H1 (cell line): Measurements from ENCODE around the gene CCDC60. TPM values are rescaled to one million over a fixed set of nuclear protein-coding genes. Genes with fewer than 3 reads are reported as not detected.

Experiments used
- CTCF ChIA-PET: fragments of 300-600 bp; sonication (Branson Sonifier 250); formaldehyde crosslinking; loops from one replicate; lab custom pipeline; 2021; ENCODE audit not compliant: partially characterized antibody; lab: Charles Lee
- POLR2A ChIA-PET: fragments of 300-600 bp; sonication (Branson Sonifier 250); formaldehyde crosslinking; loops from one replicate; lab custom pipeline; 2021; ENCODE audit warnings: inconsistent platforms; ENCODE audit not compliant: partially characterized antibody; lab: Charles Lee
- DNase-seq, 2 experiments: peaks; one replicate each; pipeline versions ENCODE4 v3.0.0 to v3.0.0-alpha.2; 2010 to 2022; ENCODE audit warnings: low spot score in 2 of 2, low read depth in 1 of 2, mixed read lengths in 1 of 2
- FAIRE-seq: peaks from 2 replicates; lab custom pipeline; 2011; peaks lifted over from hg19 to GRCh38; lab: Jason Lieb, UNC
- H2AFZ ChIP-seq: 2 replicates; pipeline ENCODE4 v1.8.1; 2012; ENCODE audit warnings: low read length, inconsistent platforms
- H2AK5ac ChIP-seq: 2 replicates; pipeline ENCODE4 v1.6.1; 2013; ENCODE audit warnings: low read depth, low read length
- H2BK120ac ChIP-seq: replicated peaks from 2 replicates; pipeline ENCODE3; 2013; ENCODE audit warnings: low read depth, low read length, inconsistent platforms
- H2BK12ac ChIP-seq: 2 replicates; pipeline ENCODE4 v1.6.1; 2013; ENCODE audit warnings: low read depth, low read length
- H2BK15ac ChIP-seq: 2 replicates; pipeline ENCODE4 v1.6.1; 2013; ENCODE audit warnings: low read length
- H2BK20ac ChIP-seq: 2 replicates; pipeline ENCODE4 v1.6.1; 2013; ENCODE audit warnings: low read length
- H2BK5ac ChIP-seq: 2 replicates; pipeline ENCODE4 v1.6.1; 2013; ENCODE audit warnings: low read depth, low read length
- H3K14ac ChIP-seq: 2 replicates; pipeline ENCODE4 v1.6.1; 2013; ENCODE audit warnings: inconsistent platforms; ENCODE audit not compliant: insufficient read length
- H3K18ac ChIP-seq: 2 replicates; pipeline ENCODE4 v1.6.1; 2013; ENCODE audit warnings: low read length; ENCODE audit errors: extremely low read depth
- H3K23ac ChIP-seq: 2 replicates; pipeline ENCODE4 v1.6.1; 2013; ENCODE audit warnings: inconsistent platforms; ENCODE audit not compliant: insufficient read length
- H3K23me2 ChIP-seq: 2 replicates; pipeline ENCODE4 v1.6.1; 2013; ENCODE audit warnings: low read depth, low read length
- H3K27ac ChIP-seq: 2 replicates; pipeline ENCODE4 v1.6.1; 2011; ENCODE audit warnings: low read depth, low read length, inconsistent platforms
- H3K27me3 ChIP-seq, 4 experiments: replicated peaks in 1 of 4; 1 replicate in 1 of 4; 2 replicates in 3 of 4; pipeline versions ENCODE4 v1.6.1 to v1.8.1; 2011 to 2013; ENCODE audit warnings: low read length in 3 of 4, mild to moderate bottlenecking in 3 of 4, inconsistent platforms in 2 of 4, mixed read lengths in 2 of 4, moderate library complexity in 1 of 4; ENCODE audit not compliant: control insufficient read depth in 3 of 4, insufficient read depth in 3 of 4; ENCODE audit errors: extremely low read depth in 1 of 4
- H3K36me3 ChIP-seq, 4 experiments: 2 replicates each; pipeline versions ENCODE4 v1.6.1 to v1.8.1; 2011 to 2013; ENCODE audit warnings: mild to moderate bottlenecking in 4 of 4, low read length in 3 of 4, moderate library complexity in 2 of 4, control low read depth in 1 of 4, inconsistent platforms in 1 of 4; ENCODE audit not compliant: insufficient read depth in 4 of 4, control insufficient read depth in 2 of 4
- H3K4ac ChIP-seq: replicated peaks from 2 replicates; pipeline ENCODE3; 2013; ENCODE audit warnings: low read length, low read depth, mixed read lengths, inconsistent platforms; ENCODE audit not compliant: insufficient read length
- H3K4me1 ChIP-seq, 4 experiments: replicated peaks in 1 of 4; 1 replicate in 1 of 4; 2 replicates in 3 of 4; pipeline versions ENCODE4 v1.6.1 to v1.8.1; 2011 to 2013; ENCODE audit warnings: low read length in 3 of 4, inconsistent platforms in 2 of 4, mixed read lengths in 1 of 4; ENCODE audit not compliant: insufficient read depth in 4 of 4, control insufficient read depth in 3 of 4
- H3K4me2 ChIP-seq, 2 experiments: 2 replicates each; pipeline versions ENCODE4 v1.6.1 to v1.8.1; 2011 to 2013; ENCODE audit warnings: low read depth in 2 of 2, low read length in 2 of 2, control low read depth in 1 of 2, inconsistent platforms in 1 of 2, mild to moderate bottlenecking in 1 of 2; ENCODE audit not compliant: insufficient read depth in 1 of 2
- H3K4me3 ChIP-seq, 4 experiments: fragments of 200-600, 300-600 bp in 1 of 4; sonication (generic), shearing (Covaris generic), sonication (Bioruptor Twin) in 1 of 4; 2 replicates each; pipeline versions ENCODE4 v1.5.1 to v1.8.1; 2011 to 2016; ENCODE audit warnings: low read length in 4 of 4, low read depth in 3 of 4, control low read depth in 2 of 4, inconsistent platforms in 2 of 4, mild to moderate bottlenecking in 2 of 4, mixed read lengths in 1 of 4, moderate library complexity in 1 of 4; ENCODE audit not compliant: insufficient read depth in 2 of 4; ENCODE audit errors: extremely low read depth in 1 of 4
- H3K56ac ChIP-seq: replicated peaks from 2 replicates; pipeline ENCODE3; 2013; ENCODE audit warnings: low read depth, mild to moderate bottlenecking, mixed read lengths, low read length, inconsistent platforms; ENCODE audit not compliant: insufficient read length
- H3K79me1 ChIP-seq: 2 replicates; pipeline ENCODE4 v1.6.1; 2013; ENCODE audit warnings: low read depth, low read length, control low read depth
- H3K79me2 ChIP-seq, 2 experiments: 2 replicates each; pipeline versions ENCODE4 v1.6.1 to v1.8.1; 2012 to 2013; ENCODE audit warnings: low read length in 2 of 2, mild to moderate bottlenecking in 2 of 2, inconsistent platforms in 1 of 2; ENCODE audit not compliant: insufficient read depth in 2 of 2, control insufficient read depth in 1 of 2
- H3K9ac ChIP-seq, 4 experiments: replicated peaks in 1 of 4; 1 replicate in 1 of 4; 2 replicates in 3 of 4; pipeline versions ENCODE4 v1.6.1 to v1.8.1; 2011 to 2013; ENCODE audit warnings: low read depth in 3 of 4, low read length in 3 of 4, control low read depth in 2 of 4, mild to moderate bottlenecking in 2 of 4, moderate library complexity in 2 of 4, inconsistent platforms in 1 of 4; ENCODE audit errors: extremely low read depth in 1 of 4
- H3K9me3 ChIP-seq, 2 experiments: 2 replicates each; pipeline versions ENCODE4 v1.6.1 to v1.8.1; 2012 to 2013; ENCODE audit warnings: mild to moderate bottlenecking in 2 of 2, moderate library complexity in 2 of 2, control low read depth in 1 of 2, inconsistent platforms in 1 of 2, low read depth in 1 of 2, low read length in 1 of 2, mixed read lengths in 1 of 2; ENCODE audit not compliant: insufficient read depth in 2 of 2
- H4K20me1 ChIP-seq, 2 experiments: replicated peaks in 1 of 2; 2 replicates each; pipeline versions ENCODE3 to v1.8.1; 2011 to 2013; ENCODE audit warnings: inconsistent platforms in 2 of 2, low read length in 2 of 2, mild to moderate bottlenecking in 1 of 2; ENCODE audit not compliant: insufficient read depth in 2 of 2, control insufficient read depth in 1 of 2
- H4K5ac ChIP-seq: 2 replicates; pipeline ENCODE4 v1.6.1; 2013; ENCODE audit warnings: low read length, low read depth, mixed read lengths, inconsistent platforms; ENCODE audit not compliant: insufficient read length
- H4K8ac ChIP-seq: 2 replicates; pipeline ENCODE4 v1.8.0; 2013; ENCODE audit warnings: mild to moderate bottlenecking, moderate library complexity, low read length, inconsistent platforms; ENCODE audit not compliant: insufficient read depth; ENCODE audit errors: extremely low read depth
- H4K91ac ChIP-seq: replicated peaks from 2 replicates; pipeline ENCODE3; 2013; ENCODE audit warnings: low read length, mixed read lengths, inconsistent platforms; ENCODE audit not compliant: insufficient read length
- CREB1 ChIP-seq: IDR thresholded peaks from 2 replicates; pipeline ENCODE4 v1.6.1; 2012; ENCODE audit warnings: inconsistent platforms
- EP300 ChIP-seq, 2 experiments: IDR thresholded peaks; 1 replicate in 1 of 2; 2 replicates in 1 of 2; pipeline ENCODE4 v1.6.1; 2011 to 2012; ENCODE audit warnings: low read depth in 2 of 2, low read length in 2 of 2, mild to moderate bottlenecking in 2 of 2, borderline replicate concordance in 1 of 2, inconsistent platforms in 1 of 2, moderate library complexity in 1 of 2
- FOSL1 ChIP-seq: IDR thresholded peaks from 2 replicates; pipeline ENCODE4 v1.6.1; 2011; ENCODE audit warnings: mild to moderate bottlenecking, low read depth, low read length, moderate library complexity; ENCODE audit not compliant: insufficient read depth
- GABPA ChIP-seq: IDR thresholded peaks from 2 replicates; pipeline ENCODE4 v1.6.1; 2011; ENCODE audit warnings: mild to moderate bottlenecking, low read length, moderate library complexity, borderline replicate concordance; ENCODE audit not compliant: insufficient read depth
- MAX ChIP-seq: IDR thresholded peaks from 2 replicates; pipeline ENCODE4 v1.6.1; 2012; ENCODE audit warnings: inconsistent platforms
- RBBP5 ChIP-seq: IDR thresholded peaks from 2 replicates; pipeline ENCODE4 v1.7.1; 2012; ENCODE audit warnings: low read depth, mild to moderate bottlenecking, inconsistent platforms, low read length, moderate library complexity, borderline replicate concordance
- SP1 ChIP-seq: IDR thresholded peaks from 2 replicates; pipeline ENCODE4 v1.6.1; 2011; ENCODE audit warnings: low read depth, low read length
- TEAD4 ChIP-seq: IDR thresholded peaks from 2 replicates; pipeline ENCODE4 v1.6.1; 2012; ENCODE audit warnings: low read depth, low read length, inconsistent platforms, mixed read lengths
- USF2 ChIP-seq: IDR thresholded peaks from 2 replicates; pipeline ENCODE4 v1.6.1; 2011; ENCODE audit warnings: low read length, improper control_type of control experiment
- WGBS, 2 experiments: shearing (Covaris generic) in 1 of 2; methylation state at CpG; one replicate each; pipeline versions ENCODE4 v1.1.6 to v1.1.7; 2013 to 2015; ENCODE audit warnings: low lambda C conversion rate in 2 of 2, mixed read lengths in 2 of 2, inconsistent platforms in 1 of 2, low coverage in 1 of 2, missing lambda C conversion rate in 1 of 2; ENCODE audit not compliant: insufficient replicate concordance in 2 of 2, insufficient coverage in 1 of 2, insufficient read length in 1 of 2; ENCODE audit errors: extremely low coverage in 1 of 2, missing lambda C conversion rate in 1 of 2; 5-methylcytosine and 5-hydroxymethylcytosine counted together
- polyA plus RNA-seq, 7 experiments: library from polyadenylated mRNA; depleted of rRNA in 3 of 7; stranded (reverse) in 5 of 7; unstranded in 2 of 7; fragments of >200 nt in 5 of 7; fragments of 200-250 nt in 2 of 7; gene quantifications; 1 replicate in 5 of 7; 2 replicates in 1 of 7; 4 replicates in 1 of 7; pipeline versions ENCODE4 v1.2.1 to v1.2.3, GENCODE V29; 2011 to 2013; ENCODE audit warnings: missing spikeins in 2 of 7, mixed read lengths in 2 of 7
- total RNA-seq: library from RNA; stranded (reverse); fragmentation: NEBNext Ultra II Directional; extraction: Animal tissue kit (Norgen Biotek cat#: 25700); gene quantifications from 2 replicates; pipeline ENCODE4 v1.2.1, GENCODE V29; 2021

The CCDC60 gene
- total and polyA plus RNA-seq, 2 of the 8 experiments (the other 6 are each of a cell fraction or from before 2014, with no cell fraction given): 0.05 TPM; not detected in 1

DNA sequence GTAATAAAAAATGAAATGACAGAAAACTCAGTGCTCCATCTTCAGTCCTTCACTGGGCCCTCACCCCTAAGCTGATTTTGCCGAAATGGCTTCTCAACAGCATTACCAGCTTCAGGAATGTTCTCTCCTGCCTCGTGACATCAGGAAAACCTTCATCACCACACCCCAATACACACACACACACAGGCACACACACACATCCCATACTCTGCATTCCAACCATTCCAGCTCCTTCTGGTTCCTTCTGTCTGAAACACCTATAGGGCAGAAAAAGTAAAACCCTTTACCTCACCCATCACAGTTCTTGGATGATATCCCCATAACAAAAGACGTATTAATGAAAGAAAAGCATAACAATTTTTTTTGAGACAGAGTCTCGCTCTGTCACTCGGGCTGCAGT is 75.9 kb downstream of the CCDC60 start:
- Histone ChIP-seq H3K27me3 (no peaks in the 10 kb centered on the region), H3K4me1 (peaks cover 0 to 6% (median 4%) of the 10 kb centered on the region in 4 experiments; a peak in 5 of 7 replicates), H4K5ac (no peak overlapping the region)
- no peak for TF ChIP-seq GABPA
- TF ChIP-seq SP1: peak; percentile 55; the same call in 1 of the 2 replicates
- TF ChIP-seq TEAD4: peak; percentile 99
- TF ChIP-seq RBBP5: no peak
- 0 out of 2 replicates have a peak, but pooled peaks have one; percentile 14 for TF ChIP-seq MAX
- 0 out of 3 replicates have a peak, but pooled peaks of 1 of the 2 experiments have one; percentile 67 for TF ChIP-seq EP300 (IDR thresholded peaks at IDR 0.05; ENCODE audit: borderline replicate concordance in 1 of 2, low read depth in 2 of 2, low read length in 2 of 2)
- no peak for TF ChIP-seq USF2
- no peak for TF ChIP-seq FOSL1
- TF ChIP-seq CREB1: peak; percentile 45; the same call in 1 of the 2 replicates
- TF ChIP-seq, all 59 proteins: peak for 5
- Histone ChIP-seq H4K20me1 (no peaks in the 10 kb centered on the region), H2AK5ac (no peak overlapping the region; the same call in 1 of the 2 replicates), H2BK20ac (no peak overlapping the region), H3K18ac (no peak overlapping the region), H2AFZ (no peak overlapping the region), H2BK120ac (no peak overlapping the region), H3K36me3 (no peaks in the 10 kb centered on the region), H3K14ac (no peak overlapping the region), H3K9me3 (no peaks in the 10 kb centered on the region), H3K23me2 (no peaks in the 10 kb centered on the region; the same call in 1 of the 2 replicates), H3K23ac (no peak overlapping the region), H3K9ac (no peak overlapping the region), H4K8ac (no peak overlapping the region), H3K4me3 (no peak overlapping the region), H3K4ac (no peak overlapping the region), H4K91ac (no peak overlapping the region), H3K56ac (no peak overlapping the region), H3K79me2 (no peaks in the 10 kb centered on the region), H3K79me1 (no peaks in the 10 kb centered on the region), H2BK15ac (peak overlapping the region; percentile 92; the same call in 1 of the 2 replicates), H3K4me2 (no peak overlapping the region), H2BK12ac (no peak overlapping the region; the same call in 1 of the 2 replicates), H2BK5ac (no peak overlapping the region), H3K27ac (no peak overlapping the region)
- no peak for DNase-seq
- 90% methylated on average over 5 of the region's 5 CpGs; no CpG with 5 or more reads in 1 of the 2 experiments for WGBS, 2 experiments
- CTCF ChIA-PET: interaction anchor here (0.8 to 8.7 kb wide), 12 partner anchors 30 to 431 kb away, joined by 3 to 70 read pairs (median 4); partner anchors contain the start of gene CCDC60
- POLR2A ChIA-PET: interaction anchor here (0.9 to 2.0 kb wide), 2 partner anchors 13 kb away, joined by 3 to 5 read pairs; no protein-coding TSS in a partner anchor
- FAIRE-seq: peak; percentile 72
